Lower leg skin (tissue), 4 donors: ENCODE measurements around the gene PRDM16. TPM values are rescaled to one million over a fixed set of nuclear protein-coding genes. Genes with fewer than 3 reads are reported as not detected.

Experiments
- DNase-seq, 2 donors: peaks; one replicate each; pipeline ENCODE4 v3.0.0-alpha.2; 2019; ENCODE audit warnings: low spot score in 2 of 2
- H3K4me3 ChIP-seq: fragments of 200-600 bp; sonication (generic); 2 replicates; pipeline ENCODE4 v1.5.1; 2017; ENCODE audit warnings: mild to moderate bottlenecking, low read depth; ENCODE audit not compliant: poor library complexity, severe bottlenecking
- POLR2A ChIP-seq, 2 donors: fragments of 450-650 bp; IDR thresholded peaks; one replicate each; pipeline ENCODE4 v1.6.1; 2016 to 2017; ENCODE audit warnings: antibody characterized with exemption in 2 of 2, mild to moderate bottlenecking in 1 of 2, moderate library complexity in 1 of 2
- WGBS, 2 donors: methylation state at CpG; one replicate each; pipeline ENCODE4 v1.1.5; 2018; 5-methylcytosine and 5-hydroxymethylcytosine counted together
- intact Hi-C: fragments of 100-400 bp; cut with DNase I; formaldehyde crosslinking; loops from one replicate; pipeline ENCODE4 v1.15.0; 2023; ENCODE audit warnings: low total_unique reads
- total RNA-seq, 4 donors: library from RNA; depleted of rRNA; stranded (reverse); fragments of >200 nt; gene quantifications; one replicate each; pipeline ENCODE4 v1.1.0, GENCODE V29; 2016
- TF ChIP-seq, protein P1 (sequence below), 3 donors: fragments of 450-650 bp; IDR thresholded peaks; one replicate each; pipeline ENCODE4 v1.5.1; 2016; ENCODE audit warnings: antibody characterized with exemption in 3 of 3, mild to moderate bottlenecking in 3 of 3, moderate library complexity in 2 of 3

Gene PRDM16
- total RNA-seq, 4 donors from 2014 or later = 0.08 to 0.91 (median 0.56) TPM; not detected in 1

DNA sequence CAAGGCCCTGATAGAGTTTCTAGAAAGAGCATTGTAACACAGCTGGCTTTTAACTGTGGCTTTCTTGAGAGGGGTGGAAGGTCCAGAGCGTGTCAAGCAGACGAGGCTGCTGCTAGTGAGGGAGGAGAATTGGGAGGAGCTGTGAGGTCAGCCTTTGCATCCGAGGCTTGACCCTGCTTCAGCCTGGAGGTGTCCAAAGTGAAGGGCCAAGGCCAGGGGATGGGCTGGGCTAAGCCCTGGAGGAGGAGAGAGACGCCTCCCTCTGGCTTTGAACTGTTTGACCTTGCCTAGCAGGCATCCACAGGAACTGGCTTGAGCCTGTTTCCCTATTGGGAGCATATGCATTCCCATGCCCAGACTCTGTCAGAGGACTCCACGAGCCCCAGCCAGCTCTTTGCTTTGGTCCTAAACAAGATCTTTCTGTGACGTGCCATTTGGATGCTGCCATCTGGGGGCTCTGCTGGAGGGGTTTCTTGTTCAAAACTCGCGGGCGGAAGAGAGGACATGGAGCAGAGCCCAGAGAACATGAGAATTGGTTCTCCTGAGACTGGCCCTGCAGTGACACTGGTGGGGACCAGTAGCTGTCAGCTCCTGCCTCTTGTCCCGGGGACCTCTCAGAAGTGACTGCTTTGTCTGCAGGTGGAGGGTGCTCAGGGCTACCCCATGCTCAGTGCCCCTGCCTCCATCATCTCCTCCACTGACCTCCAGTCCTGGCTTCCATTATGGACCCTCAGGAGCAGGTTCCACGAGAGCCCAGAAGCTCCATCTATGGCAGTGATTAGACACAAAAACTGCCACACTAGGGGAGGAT is 42.2 kb upstream of the PRDM16 start:
- WGBS, 2 donors = 78 to 87% methylated on average over 11 of the region's 11 CpGs
- no peak overlapping the region for H3K4me3 ChIP-seq
- intact Hi-C loops = no loop called here
- no peak for TF ChIP-seq POLR2A (IDR thresholded peaks at IDR 0.05)
- TF ChIP-seq, protein P1, sequence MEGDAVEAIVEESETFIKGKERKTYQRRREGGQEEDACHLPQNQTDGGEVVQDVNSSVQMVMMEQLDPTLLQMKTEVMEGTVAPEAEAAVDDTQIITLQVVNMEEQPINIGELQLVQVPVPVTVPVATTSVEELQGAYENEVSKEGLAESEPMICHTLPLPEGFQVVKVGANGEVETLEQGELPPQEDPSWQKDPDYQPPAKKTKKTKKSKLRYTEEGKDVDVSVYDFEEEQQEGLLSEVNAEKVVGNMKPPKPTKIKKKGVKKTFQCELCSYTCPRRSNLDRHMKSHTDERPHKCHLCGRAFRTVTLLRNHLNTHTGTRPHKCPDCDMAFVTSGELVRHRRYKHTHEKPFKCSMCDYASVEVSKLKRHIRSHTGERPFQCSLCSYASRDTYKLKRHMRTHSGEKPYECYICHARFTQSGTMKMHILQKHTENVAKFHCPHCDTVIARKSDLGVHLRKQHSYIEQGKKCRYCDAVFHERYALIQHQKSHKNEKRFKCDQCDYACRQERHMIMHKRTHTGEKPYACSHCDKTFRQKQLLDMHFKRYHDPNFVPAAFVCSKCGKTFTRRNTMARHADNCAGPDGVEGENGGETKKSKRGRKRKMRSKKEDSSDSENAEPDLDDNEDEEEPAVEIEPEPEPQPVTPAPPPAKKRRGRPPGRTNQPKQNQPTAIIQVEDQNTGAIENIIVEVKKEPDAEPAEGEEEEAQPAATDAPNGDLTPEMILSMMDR (IDR thresholded peaks at IDR 0.05) = no peak
- DNase-seq = peak in 1 of 2 donors; percentile 63

DNA sequence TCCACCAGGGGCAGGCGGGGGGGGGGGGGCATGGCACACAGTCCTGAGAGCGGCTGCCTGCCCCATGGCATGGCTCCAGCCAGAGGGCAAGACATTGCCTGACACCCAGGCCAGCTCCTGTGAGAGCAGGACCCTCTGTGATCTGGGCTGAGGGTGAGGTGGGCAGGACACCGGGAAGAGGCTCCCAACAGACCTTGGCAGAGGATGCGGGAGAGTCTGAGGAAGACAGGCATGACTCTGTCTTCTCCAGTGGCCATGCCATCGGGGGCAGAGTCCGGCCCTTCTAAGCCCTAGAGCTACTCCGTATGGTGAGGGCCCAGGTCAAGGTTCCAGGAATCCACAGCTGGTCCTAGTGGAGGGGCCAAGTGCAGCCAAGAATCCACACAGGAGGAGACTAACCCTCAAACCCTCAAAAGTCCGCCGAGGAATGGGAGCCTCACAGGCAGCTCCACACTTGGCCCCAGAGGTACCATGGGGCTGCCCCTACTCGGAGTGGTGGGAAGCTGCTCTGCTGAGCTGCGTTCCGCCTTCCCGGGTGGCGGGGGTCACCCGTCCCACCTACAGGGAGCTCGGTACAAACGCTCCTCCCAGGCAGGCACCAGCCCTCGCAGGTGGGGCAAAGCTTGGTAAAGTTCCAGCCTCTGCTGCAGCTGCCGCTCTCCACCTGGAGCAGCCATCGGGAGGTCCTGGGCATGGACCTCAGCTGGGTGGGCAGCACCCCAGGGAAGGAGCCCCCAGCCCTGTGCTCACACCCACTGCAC is 41.2 kb upstream of the PRDM16 start:
- WGBS, 2 donors = 80 to 89% methylated on average over 10 to 18 of the region's 20 CpGs
- H3K4me3 ChIP-seq = no peak overlapping the region
- intact Hi-C loops = no loop called here
- DNase-seq = peak in 1 of 2 donors; percentile 76
- no peak for TF ChIP-seq POLR2A (IDR thresholded peaks at IDR 0.05)
- TF ChIP-seq, protein P1 (IDR thresholded peaks at IDR 0.05) = no peak

DNA sequence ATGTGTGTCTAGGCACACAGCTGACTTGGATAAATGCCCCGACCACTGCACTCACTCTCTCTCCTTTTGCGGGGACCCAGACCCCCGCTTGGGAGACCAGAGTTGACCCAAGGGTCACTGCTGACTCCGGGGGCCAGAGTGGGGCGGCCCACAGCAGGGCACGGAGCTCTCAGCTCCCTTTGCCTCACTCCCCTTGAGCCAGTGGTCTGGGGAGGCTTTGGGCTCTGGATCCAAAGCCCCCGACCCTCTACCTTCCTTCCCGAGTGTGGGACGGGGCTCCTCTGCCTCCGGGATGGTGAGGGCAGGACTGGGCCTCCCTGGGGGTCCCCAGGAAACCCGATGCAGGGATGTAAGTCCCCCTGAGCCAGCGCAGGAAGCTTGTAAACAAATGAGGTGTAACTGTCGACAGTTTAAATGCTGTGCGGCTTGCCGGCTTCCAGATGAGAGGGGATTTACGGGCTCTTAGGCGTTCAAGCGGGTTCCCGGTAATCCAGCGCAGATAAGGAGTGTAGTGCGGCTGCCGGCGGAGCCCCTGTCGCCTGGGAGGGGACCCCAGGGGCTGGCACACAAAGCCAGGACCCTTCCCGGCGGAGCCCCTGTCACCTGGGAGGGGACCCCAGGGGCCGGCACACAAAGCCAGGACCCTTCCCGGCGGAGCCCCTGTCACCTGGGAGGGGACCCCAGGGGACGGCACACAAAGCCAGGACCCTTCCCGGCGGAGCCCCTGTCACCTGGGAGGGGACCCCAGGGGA is 40.3 kb upstream of the PRDM16 start:
- intact Hi-C loops = no loop called here
- H3K4me3 ChIP-seq = no peak overlapping the region
- DNase-seq = peak in 1 of 2 donors; percentile 62
- WGBS, 2 donors = 26 to 40% methylated on average over 20 to 30 of the region's 32 CpGs
- TF ChIP-seq POLR2A (IDR thresholded peaks at IDR 0.05) = no peak
- TF ChIP-seq, protein P1 (IDR thresholded peaks at IDR 0.05) = no peak

DNA sequence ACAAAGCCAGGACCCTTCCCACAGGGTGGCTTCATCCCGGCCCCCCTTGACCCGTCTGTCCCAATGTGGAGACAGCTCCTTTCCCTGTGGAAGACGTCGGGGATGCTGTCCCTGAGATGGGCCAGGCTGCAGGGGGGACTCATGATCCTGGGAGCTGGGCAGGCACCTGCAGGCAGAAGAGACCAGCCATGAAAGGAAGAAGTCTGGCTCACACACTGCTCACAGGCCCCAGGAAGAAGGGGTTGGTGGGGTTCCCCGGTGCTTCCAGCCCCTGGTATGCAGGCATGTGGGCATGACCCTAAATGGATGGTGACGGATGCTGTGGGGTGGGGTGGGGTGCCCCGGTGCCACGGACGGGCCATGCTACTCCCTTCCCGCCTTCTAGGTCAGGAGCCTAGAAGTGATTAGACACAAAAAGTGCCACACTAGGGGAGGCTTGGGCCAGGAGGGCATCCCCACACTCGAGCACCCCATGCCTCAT is 39.5 kb upstream of the PRDM16 start:
- 83 to 85% methylated on average over 9 to 11 of the region's 11 CpGs for WGBS, 2 donors
- peak in 1 of 2 donors; percentile 67 for DNase-seq
- intact Hi-C loops = no loop called here

DNA sequence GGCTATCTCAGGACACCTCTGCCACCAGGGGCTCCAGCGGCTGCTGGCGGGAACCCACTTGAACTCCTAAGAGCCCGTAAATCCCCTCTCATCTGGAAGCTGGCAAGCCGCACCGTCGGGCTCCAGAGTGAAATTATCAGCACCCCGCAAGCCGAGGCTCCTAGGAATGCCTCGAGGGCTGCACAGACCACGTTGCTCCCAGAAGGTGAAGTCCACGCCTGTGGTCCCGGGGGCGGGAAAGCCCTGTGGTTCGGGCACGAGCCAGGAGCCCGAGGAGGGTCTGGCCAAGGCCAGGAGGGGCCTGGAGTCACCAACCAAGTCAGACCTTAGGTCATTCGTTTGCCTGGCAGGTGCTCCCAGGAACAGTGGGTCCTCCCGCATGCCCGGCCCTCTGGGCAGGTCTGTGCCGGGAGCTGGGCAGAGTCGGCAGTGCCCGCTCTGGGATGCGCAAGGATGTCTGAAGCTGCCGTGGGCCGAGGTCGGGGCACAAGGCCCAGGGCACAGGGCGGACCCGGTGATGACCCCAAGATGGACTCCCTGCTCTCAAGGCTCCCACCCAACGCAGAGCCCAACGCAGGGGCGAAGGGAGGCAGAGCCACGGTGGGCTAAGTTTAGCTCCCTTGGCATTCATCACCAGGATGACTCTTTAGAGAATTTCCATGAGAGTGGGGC is 38.9 kb upstream of the PRDM16 start:
- DNase-seq = peak in 1 of 2 donors; percentile 70
- 80% methylated on average over 30 to 31 of the region's 32 CpGs for WGBS, 2 donors
- intact Hi-C loops = no loop called here
- TF ChIP-seq, protein P1 (IDR thresholded peaks at IDR 0.05) = no peak
- TF ChIP-seq POLR2A (IDR thresholded peaks at IDR 0.05) = no peak
- no peak overlapping the region for H3K4me3 ChIP-seq

More for the DNA sequence above, 39.5 kb upstream of the PRDM16 start:
- no peak for TF ChIP-seq POLR2A (IDR thresholded peaks at IDR 0.05)
- H3K4me3 ChIP-seq = no peak overlapping the region
